Neural progenitor cell (in vitro differentiated cells): ENCODE measurements around the gene YPEL4.

Experiments
- EZH2 ChIP-seq: fragments of 200-600 bp; sonication (generic); IDR thresholded peaks from 2 replicates; pipeline ENCODE4 v1.6.1; 2017; ENCODE audit warnings: antibody characterized with exemption, mild to moderate bottlenecking, moderate library complexity
- TF ChIP-seq, protein P1 (sequence below): fragments of 200-600 bp; sonication (generic); IDR thresholded peaks from 2 replicates; pipeline ENCODE4 v1.5.1; 2017; ENCODE audit warnings: antibody characterized with exemption, mild to moderate bottlenecking

DNA sequence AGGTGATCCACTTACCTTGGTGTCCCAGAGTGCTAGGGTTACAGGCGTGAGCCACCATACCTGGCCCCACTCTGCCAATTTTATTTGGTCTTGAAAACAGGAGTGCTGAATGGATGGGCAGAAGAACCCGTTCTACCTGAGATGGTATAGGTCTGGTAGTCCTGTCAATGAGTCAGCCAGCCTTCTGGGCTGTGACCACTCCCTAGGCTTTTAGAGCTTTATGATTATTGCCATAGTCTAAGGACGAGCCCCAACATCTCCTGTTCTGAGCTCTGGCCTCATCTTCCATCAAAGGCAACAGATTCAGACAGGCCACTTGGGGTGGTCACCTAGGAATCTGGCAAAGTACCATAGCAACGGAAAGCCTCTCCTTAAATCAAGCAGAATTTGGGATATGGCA is 29.7 kb upstream of the YPEL4 start:
- TF ChIP-seq, protein P1, sequence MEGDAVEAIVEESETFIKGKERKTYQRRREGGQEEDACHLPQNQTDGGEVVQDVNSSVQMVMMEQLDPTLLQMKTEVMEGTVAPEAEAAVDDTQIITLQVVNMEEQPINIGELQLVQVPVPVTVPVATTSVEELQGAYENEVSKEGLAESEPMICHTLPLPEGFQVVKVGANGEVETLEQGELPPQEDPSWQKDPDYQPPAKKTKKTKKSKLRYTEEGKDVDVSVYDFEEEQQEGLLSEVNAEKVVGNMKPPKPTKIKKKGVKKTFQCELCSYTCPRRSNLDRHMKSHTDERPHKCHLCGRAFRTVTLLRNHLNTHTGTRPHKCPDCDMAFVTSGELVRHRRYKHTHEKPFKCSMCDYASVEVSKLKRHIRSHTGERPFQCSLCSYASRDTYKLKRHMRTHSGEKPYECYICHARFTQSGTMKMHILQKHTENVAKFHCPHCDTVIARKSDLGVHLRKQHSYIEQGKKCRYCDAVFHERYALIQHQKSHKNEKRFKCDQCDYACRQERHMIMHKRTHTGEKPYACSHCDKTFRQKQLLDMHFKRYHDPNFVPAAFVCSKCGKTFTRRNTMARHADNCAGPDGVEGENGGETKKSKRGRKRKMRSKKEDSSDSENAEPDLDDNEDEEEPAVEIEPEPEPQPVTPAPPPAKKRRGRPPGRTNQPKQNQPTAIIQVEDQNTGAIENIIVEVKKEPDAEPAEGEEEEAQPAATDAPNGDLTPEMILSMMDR, result no peak
- no peak for TF ChIP-seq EZH2
